BJ (cell line): Measurements from ENCODE around the gene IL19. TPM values are rescaled to one million over a fixed set of nuclear protein-coding genes. Genes with fewer than 3 reads are reported as not detected.

Experiments used
- CTCF ChIA-PET: fragments of 350-600 bp; formaldehyde crosslinking; extraction: SDS; loops from one replicate; lab custom pipeline; 2021; ENCODE audit warnings: antibody characterized with exemption, inconsistent platforms; lab: Yijun Ruan, JAX
- POLR2A ChIA-PET: fragments of 300-600 bp; sonication (Branson Sonifier 250); formaldehyde crosslinking; extraction: SDS; loops from one replicate; lab custom pipeline; 2021; ENCODE audit warnings: antibody characterized with exemption; lab: Charles Lee
- DNase-seq: peaks from one replicate; pipeline ENCODE4 v3.0.0-alpha.2; 2011; ENCODE audit warnings: low read depth
- H3K27me3 ChIP-seq: 2 replicates; pipeline ENCODE4 v1.6.0; 2011; ENCODE audit warnings: low read length; ENCODE audit not compliant: control insufficient read depth, insufficient read depth
- H3K36me3 ChIP-seq: 2 replicates; pipeline ENCODE4 v1.5.1; 2011; ENCODE audit warnings: low read length; ENCODE audit not compliant: control insufficient read depth, insufficient read depth
- H3K4me3 ChIP-seq: 2 replicates; pipeline ENCODE4 v1.5.1; 2011; ENCODE audit warnings: low read depth, mild to moderate bottlenecking, control low read depth, low read length
- polyA plus RNA-seq: library from polyadenylated mRNA; depleted of rRNA; stranded (reverse); fragments of >200 nt; gene quantifications from 2 replicates; pipeline ENCODE4 v1.2.3, GENCODE V29; 2011
- TF ChIP-seq, protein P1 (sequence below): IDR thresholded peaks from 2 replicates; pipeline ENCODE4 v1.5.1; 2011; ENCODE audit warnings: low read depth, mild to moderate bottlenecking, control low read depth, inconsistent platforms, low read length, moderate library complexity; ENCODE audit not compliant: insufficient read depth

IL19 gene
- polyA plus RNA-seq, 1 experiment, result not detected

DNA sequence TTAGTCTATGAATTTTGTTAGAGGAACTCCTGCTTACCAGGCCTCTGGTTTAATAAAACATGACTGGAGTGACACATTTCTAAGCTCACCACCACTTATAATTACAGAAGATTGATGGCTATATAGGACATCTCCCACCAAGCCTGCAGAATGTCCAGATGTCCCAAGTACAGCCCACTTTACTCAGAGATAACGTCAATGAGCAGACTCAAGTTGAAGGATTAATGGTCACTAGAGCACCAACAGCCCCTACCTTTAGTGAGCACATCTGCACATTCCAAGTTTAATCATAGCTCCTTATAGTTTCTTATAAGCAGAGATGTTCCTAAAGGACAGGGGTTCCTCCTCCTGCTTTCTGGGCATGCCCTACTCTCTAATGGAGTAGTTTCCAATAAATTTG is 57.5 kb downstream of the IL19 start:
- POLR2A ChIA-PET, result no interaction called here
- Histone ChIP-seq H3K36me3 (no peaks in the 10 kb centered on the region), H3K4me3 (no peak overlapping the region), H3K27me3 (peaks cover 1% of the 10 kb centered on the region; the same call in 1 of the 2 replicates)
- TF ChIP-seq, protein P1, sequence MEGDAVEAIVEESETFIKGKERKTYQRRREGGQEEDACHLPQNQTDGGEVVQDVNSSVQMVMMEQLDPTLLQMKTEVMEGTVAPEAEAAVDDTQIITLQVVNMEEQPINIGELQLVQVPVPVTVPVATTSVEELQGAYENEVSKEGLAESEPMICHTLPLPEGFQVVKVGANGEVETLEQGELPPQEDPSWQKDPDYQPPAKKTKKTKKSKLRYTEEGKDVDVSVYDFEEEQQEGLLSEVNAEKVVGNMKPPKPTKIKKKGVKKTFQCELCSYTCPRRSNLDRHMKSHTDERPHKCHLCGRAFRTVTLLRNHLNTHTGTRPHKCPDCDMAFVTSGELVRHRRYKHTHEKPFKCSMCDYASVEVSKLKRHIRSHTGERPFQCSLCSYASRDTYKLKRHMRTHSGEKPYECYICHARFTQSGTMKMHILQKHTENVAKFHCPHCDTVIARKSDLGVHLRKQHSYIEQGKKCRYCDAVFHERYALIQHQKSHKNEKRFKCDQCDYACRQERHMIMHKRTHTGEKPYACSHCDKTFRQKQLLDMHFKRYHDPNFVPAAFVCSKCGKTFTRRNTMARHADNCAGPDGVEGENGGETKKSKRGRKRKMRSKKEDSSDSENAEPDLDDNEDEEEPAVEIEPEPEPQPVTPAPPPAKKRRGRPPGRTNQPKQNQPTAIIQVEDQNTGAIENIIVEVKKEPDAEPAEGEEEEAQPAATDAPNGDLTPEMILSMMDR, result no peak
- DNase-seq, result no peak
- CTCF ChIA-PET, result interaction anchor here (1.2 kb wide), 1 partner anchor 18 kb away, joined by 4 read pairs; no protein-coding TSS in a partner anchor

DNA sequence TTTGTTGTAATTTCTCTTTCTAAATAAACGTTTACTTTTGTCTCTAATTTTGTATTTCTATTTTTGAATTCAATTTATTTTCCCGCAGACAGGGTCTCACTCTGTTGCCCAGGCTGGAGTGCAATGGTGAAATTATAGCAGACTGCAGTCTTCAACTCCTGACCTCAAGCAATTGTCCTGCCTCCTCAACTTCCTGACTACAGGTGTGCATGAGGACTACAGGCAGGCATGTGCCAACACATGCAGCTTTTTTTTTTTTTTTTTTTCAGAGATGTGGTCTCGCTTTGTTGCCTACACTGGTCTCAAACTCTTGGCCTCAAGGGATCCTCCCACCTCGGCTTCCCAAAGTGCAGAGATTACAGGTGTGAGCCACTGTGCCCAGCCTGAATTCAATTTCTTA is 58.2 kb downstream of the IL19 start:
- TF ChIP-seq, protein P1, result no peak
- no peak for DNase-seq
- H3K4me3 ChIP-seq, result no peak overlapping the region
- peaks cover 1% of the 10 kb centered on the region; the same call in 1 of the 2 replicates for H3K27me3 ChIP-seq
- POLR2A ChIA-PET, result no interaction called here
- H3K36me3 ChIP-seq, result no peaks in the 10 kb centered on the region
- CTCF ChIA-PET, result interaction anchor here (1.2 kb wide), 1 partner anchor 19 kb away, joined by 4 read pairs; no protein-coding TSS in a partner anchor

GRCh38 chr1:206829282-206829681 is 58.7 kb downstream of the IL19 start:
- TF ChIP-seq, protein P1, result no peak
- Histone ChIP-seq H3K4me3 (no peak overlapping the region), H3K36me3 (no peaks in the 10 kb centered on the region), H3K27me3 (peaks cover 1% of the 10 kb centered on the region; the same call in 1 of the 2 replicates)
- ChIA-PET POLR2A (no interaction called here), CTCF (interaction anchor here (0.6 kb wide), 1 partner anchor 84 kb away, joined by 4 read pairs; no protein-coding TSS in a partner anchor)
- no peak for DNase-seq

DNA sequence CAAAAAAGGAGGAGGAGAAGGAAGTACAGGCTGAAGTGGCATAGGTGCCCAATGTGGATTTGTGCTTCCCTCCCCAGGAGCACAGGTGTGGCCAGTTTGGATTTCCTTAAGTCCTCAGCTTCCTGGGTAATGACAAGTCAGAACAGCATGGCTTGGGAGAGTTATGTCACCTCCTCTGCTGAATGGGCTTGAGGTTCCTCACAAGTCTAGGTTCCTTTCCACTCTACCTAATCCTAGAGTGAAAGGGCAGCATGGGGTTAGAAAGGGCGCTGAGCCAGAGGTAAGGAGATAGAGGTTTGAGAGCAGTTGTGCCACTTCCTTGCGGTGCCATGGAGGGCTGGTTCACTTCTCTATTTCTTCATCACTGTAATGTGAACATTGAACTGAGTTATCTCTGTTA is 59.3 kb downstream of the IL19 start:
- no peak overlapping the region for H3K4me3 ChIP-seq
- ChIA-PET POLR2A (no interaction called here), CTCF (interaction anchor here (0.6 to 1.4 kb wide), 2 partner anchors 82 to 85 kb away, joined by 4 to 5 read pairs; no protein-coding TSS in a partner anchor)
- DNase-seq, result no peak
- H3K27me3 ChIP-seq, result peaks cover 1% of the 10 kb centered on the region; the same call in 1 of the 2 replicates
- TF ChIP-seq, protein P1, result no peak
- H3K36me3 ChIP-seq, result no peaks in the 10 kb centered on the region

- H3K36me3 ChIP-seq, result no peaks in the 10 kb centered on the region
- DNase-seq, result no peak
- ChIA-PET POLR2A (no interaction called here), CTCF (interaction anchor here (0.7 to 2.7 kb wide), 6 partner anchors 14 to 168 kb away, joined by 3 to 6 read pairs (median 5); partner anchors contain the start of gene IL20)
- H3K27me3 ChIP-seq, result peaks cover 1% of the 10 kb centered on the region; the same call in 1 of the 2 replicates
- no peak overlapping the region for H3K4me3 ChIP-seq
- TF ChIP-seq, protein P1, result no peak
Measured at GRCh38 chr1:206831650-206832049, 61.1 kb downstream of the IL19 start.
